ENCODE data around the gene MIGA2.

MIGA2 gene

DNA sequence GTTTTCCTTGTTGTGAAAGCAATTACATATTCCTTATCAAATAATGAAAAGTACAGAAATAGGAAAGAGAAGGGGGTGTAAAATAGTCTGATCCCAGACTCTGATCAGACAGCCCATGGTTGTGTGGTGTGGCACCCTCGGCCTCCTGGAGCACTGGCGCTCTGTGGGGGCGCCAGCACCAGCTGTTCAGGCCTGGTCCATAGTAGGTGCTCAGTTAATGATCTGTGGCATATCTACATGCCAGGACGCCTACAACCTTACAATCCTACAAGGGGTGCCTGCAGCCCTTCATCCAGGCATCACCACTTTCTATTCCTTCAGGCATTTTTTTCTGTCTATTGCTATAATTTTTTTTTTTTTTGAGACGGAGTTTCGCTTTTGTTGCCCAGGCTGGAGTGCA lies 16.6 kb downstream of the MIGA2 start:
- no peaks in the 10 kb centered on the region for H3K36me3 ChIP-seq (ENCODE audit: insufficient read depth)
- no peak overlapping the region for H3K9ac ChIP-seq
- no peak overlapping the region for H3K4me2 ChIP-seq
- no peaks in the 10 kb centered on the region for H3K79me2 ChIP-seq (ENCODE audit: insufficient read depth, low read depth)
- no peaks in the 10 kb centered on the region for H3K27me3 ChIP-seq (ENCODE audit: insufficient read depth, low read depth)
- TF ChIP-seq, protein P1, sequence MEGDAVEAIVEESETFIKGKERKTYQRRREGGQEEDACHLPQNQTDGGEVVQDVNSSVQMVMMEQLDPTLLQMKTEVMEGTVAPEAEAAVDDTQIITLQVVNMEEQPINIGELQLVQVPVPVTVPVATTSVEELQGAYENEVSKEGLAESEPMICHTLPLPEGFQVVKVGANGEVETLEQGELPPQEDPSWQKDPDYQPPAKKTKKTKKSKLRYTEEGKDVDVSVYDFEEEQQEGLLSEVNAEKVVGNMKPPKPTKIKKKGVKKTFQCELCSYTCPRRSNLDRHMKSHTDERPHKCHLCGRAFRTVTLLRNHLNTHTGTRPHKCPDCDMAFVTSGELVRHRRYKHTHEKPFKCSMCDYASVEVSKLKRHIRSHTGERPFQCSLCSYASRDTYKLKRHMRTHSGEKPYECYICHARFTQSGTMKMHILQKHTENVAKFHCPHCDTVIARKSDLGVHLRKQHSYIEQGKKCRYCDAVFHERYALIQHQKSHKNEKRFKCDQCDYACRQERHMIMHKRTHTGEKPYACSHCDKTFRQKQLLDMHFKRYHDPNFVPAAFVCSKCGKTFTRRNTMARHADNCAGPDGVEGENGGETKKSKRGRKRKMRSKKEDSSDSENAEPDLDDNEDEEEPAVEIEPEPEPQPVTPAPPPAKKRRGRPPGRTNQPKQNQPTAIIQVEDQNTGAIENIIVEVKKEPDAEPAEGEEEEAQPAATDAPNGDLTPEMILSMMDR (conservative IDR thresholded peaks at IDR 0.05; ENCODE audit: low read depth, low read length) = no peak
- no peak overlapping the region for H3K4me3 ChIP-seq (IDR thresholded peaks at IDR 0.05; ENCODE audit: insufficient read depth, low read depth, low read length)
- H3K4me1 ChIP-seq (ENCODE audit: low read depth, poor library complexity, severe bottlenecking) = no peaks in the 10 kb centered on the region
- no peak overlapping the region for H2AFZ ChIP-seq (ENCODE audit: low read depth)
- H4K20me1 ChIP-seq (ENCODE audit: insufficient read depth) = no peaks in the 10 kb centered on the region
- H3K27ac ChIP-seq = no peak overlapping the region

DNA sequence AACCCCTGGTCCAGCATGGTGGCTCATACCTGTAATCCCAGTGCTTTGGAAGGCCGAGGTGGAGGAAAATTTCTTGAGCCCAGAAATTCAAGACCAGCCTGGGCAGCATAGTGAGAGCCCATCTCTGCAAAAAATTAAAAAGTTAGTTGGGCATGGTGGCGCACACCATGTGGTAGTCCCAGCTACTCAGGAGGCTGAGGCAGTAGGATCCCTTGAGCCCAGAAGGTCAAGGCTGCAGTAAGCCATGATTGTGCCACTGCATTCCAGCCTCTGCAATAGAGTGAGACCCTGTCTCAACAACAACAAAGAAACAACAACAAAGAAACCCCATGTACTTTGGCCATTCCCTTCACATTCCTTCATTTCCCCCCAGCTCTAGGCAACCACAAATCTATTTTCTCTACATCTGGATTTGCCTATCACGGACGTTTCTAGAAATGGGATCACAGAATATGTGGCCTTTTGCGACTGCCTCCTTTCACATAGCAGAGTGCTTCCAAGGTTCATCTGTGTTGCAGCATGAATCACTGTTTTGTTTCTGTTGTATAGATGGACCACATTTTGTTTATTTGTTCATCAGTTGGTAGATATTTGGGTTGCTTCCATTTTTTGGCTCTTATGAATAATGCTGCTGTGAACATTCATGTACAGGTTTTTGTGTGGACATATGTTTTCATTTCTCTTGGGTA lies 17.9 kb downstream of the MIGA2 start:
- Histone ChIP-seq H3K36me3 (ENCODE audit: insufficient read depth) (no peaks in the 10 kb centered on the region), H3K27ac (no peak overlapping the region), H2AFZ (ENCODE audit: low read depth) (no peak overlapping the region), H3K79me2 (ENCODE audit: insufficient read depth, low read depth) (no peaks in the 10 kb centered on the region), H3K4me2 (no peak overlapping the region), H3K4me1 (ENCODE audit: low read depth, poor library complexity, severe bottlenecking) (no peaks in the 10 kb centered on the region), H4K20me1 (ENCODE audit: insufficient read depth) (no peaks in the 10 kb centered on the region), H3K4me3 (IDR thresholded peaks at IDR 0.05; ENCODE audit: insufficient read depth, low read depth, low read length) (no peak overlapping the region), H3K9ac (no peak overlapping the region), H3K27me3 (ENCODE audit: insufficient read depth, low read depth) (no peaks in the 10 kb centered on the region)
- TF ChIP-seq, protein P1 (conservative IDR thresholded peaks at IDR 0.05; ENCODE audit: low read depth, low read length) = no peak

DNA sequence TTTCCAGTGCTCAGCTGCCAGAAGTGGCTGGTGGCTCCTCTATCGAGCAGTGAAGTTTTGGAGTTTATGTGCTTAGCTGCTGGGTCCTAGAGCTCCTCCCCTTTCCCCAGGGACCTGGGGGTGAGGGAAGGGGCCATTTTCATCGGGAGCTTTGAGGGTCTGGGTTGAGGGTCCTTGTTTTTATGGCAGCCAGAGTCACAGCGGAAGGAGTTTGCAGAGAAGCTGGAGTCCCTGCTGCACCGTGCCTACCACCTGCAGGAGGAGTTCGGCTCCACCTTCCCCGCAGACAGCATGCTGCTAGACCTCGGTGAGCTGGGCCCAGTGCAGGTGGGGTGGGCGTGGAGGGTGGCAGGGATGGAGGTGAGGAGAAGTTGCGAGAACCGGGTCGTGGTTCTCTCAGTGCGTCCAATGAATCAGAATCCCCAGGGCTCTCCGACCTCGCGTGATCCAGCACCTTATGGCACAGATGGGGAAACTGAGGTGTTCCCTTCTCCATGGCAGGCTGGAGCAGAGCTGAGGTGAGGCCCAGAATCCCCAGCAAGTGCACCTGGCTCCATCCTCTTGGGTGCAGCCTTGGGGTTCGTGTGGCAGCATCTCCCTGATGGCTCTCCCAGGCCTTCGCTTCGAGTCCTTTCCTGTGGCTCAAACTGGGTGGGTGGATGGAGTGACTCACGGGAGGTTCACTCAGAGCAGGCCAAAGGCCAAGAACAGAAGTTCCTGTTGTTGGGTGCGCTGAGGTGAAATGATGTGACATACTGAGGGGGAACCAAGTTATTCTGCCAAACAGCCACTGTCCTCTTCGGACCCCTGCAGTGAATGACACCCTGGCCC lies 22.8 kb downstream of the MIGA2 start:
- H3K27me3 ChIP-seq (ENCODE audit: insufficient read depth, low read depth) = no peaks in the 10 kb centered on the region
- no peaks in the 10 kb centered on the region for H3K4me1 ChIP-seq (ENCODE audit: low read depth, poor library complexity, severe bottlenecking)
- no peak overlapping the region for H3K27ac ChIP-seq
- no peaks in the 10 kb centered on the region for H4K20me1 ChIP-seq (ENCODE audit: insufficient read depth)
- TF ChIP-seq, protein P1 (conservative IDR thresholded peaks at IDR 0.05; ENCODE audit: low read depth, low read length) = no peak
- no peak overlapping the region for H3K4me3 ChIP-seq (IDR thresholded peaks at IDR 0.05; ENCODE audit: insufficient read depth, low read depth, low read length)
- no peaks in the 10 kb centered on the region for H3K79me2 ChIP-seq (ENCODE audit: insufficient read depth, low read depth)
- no peak overlapping the region for H3K4me2 ChIP-seq
- no peak overlapping the region for H2AFZ ChIP-seq (ENCODE audit: low read depth)
- H3K9ac ChIP-seq = no peak overlapping the region
- no peaks in the 10 kb centered on the region for H3K36me3 ChIP-seq (ENCODE audit: insufficient read depth)

DNA sequence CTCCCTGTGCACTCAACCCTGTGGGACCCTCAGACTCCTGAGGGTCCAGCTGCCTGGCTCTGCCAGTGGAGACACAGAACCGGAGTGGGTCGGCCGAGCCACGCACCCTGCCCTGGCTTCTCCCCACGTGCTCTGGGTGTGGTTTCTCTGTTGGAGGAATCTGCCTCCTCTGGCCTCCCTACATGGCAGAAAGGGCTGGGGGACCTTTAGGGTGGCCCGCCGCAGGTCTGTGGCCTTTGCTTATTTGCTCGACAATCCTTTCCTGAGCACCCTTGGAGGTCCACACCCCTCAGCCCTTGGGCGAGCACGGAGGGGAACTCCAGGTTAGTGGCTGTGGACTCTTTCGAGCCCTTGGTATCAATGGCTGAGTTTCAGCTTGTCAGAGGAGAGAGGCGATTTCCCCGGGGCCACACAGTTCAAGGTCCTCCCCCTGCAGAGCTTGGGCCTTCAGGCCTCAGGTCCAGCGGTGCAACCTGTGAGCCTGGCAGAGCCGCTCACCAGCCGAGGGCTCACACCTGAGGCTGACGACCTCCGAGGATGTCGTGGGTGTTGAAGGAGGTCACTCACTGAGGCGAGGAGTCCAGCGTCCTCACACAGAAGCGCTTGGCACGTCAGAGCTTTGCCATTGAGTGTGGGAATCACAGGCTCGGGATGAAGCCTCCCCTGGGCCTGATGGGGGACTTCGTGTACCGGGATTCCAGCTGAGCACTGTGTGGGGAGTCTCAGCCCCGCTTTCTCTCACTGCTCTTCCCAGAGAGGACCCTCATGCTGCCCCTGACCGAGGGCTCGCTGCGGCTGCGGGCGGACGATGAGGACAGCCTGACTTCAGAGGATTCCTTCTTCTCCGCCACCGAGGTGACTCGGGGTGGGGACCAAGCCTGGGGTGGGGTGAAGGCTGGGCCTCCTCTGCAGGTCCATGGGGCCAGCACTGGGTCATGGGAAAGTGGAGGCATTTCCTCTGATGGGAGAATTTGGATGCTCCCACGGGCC lies 23.7 kb downstream of the MIGA2 start:
- TF ChIP-seq, protein P1 (conservative IDR thresholded peaks at IDR 0.05; ENCODE audit: low read depth, low read length) = no peak
- no peak overlapping the region for H3K4me3 ChIP-seq (IDR thresholded peaks at IDR 0.05; ENCODE audit: insufficient read depth, low read depth, low read length)
- no peaks in the 10 kb centered on the region for H3K36me3 ChIP-seq (ENCODE audit: insufficient read depth)
- H3K4me2 ChIP-seq = no peak overlapping the region
- no peaks in the 10 kb centered on the region for H3K4me1 ChIP-seq (ENCODE audit: low read depth, poor library complexity, severe bottlenecking)
- no peaks in the 10 kb centered on the region for H3K27me3 ChIP-seq (ENCODE audit: insufficient read depth, low read depth)
- no peaks in the 10 kb centered on the region for H4K20me1 ChIP-seq (ENCODE audit: insufficient read depth)
- no peak overlapping the region for H3K27ac ChIP-seq
- H2AFZ ChIP-seq (ENCODE audit: low read depth) = no peak overlapping the region
- no peak overlapping the region for H3K9ac ChIP-seq
- H3K79me2 ChIP-seq (ENCODE audit: insufficient read depth, low read depth) = no peaks in the 10 kb centered on the region

All from KMS-11 (cell line).